Measurements from ENCODE around the gene TOMM7.

TOMM7 gene

DNA sequence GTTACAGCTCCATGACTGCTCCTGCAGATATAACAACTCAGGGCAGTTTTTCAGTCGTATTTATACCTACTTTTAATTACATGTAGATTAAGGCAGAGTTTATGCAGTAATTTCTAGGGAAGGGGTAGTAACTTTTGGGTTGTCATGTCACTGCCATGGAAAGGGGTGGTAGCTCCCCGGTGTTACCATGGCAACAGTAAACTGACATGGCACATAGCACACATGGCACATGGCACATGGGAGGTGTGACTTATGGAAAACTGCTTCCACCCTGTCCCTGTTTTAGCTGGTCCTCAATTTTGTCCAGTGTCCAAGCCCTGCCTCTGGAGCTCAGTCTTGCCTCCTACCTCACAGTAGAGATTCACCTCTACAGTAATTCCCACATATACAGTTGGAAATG is 3.9 kb upstream of the TOMM7 start:
- H3K9ac ChIP-seq, result no peak overlapping the region
- TF ChIP-seq Cebpa-rat (IDR thresholded peaks at IDR 0.05), result no peak
- no peaks in the 10 kb centered on the region for H3K36me3 ChIP-seq
- peaks cover 13% of the 10 kb centered on the region for H3K4me1 ChIP-seq
- no peaks in the 10 kb centered on the region for H3K27me3 ChIP-seq
- H3K4me3 ChIP-seq, result no peak overlapping the region
- no peaks in the 10 kb centered on the region for H3K9me3 ChIP-seq
- H4K20me1 ChIP-seq, result no peaks in the 10 kb centered on the region
- H3K4me2 ChIP-seq, result no peak overlapping the region
- H3K27ac ChIP-seq, result no peak overlapping the region

DNA sequence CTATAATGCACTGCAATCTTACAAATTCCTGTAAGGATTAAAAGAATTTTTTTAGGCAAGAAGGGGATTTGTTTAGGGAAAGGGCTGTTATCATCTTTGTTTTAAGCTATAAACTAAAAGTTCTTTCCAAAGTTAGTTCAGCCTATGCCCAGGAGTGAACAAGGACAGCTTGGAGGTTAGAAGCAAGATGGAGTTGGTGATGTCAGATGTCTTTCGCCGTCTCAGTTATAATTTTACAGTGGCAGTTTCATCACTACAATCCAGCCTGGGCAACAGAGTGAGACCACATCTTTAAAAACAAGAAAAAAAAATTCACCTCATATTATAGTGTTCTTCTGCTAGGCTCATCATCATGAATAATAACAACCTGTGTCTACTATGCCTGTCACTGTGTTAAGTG is 2.1 kb upstream of the TOMM7 start:
- TF ChIP-seq Cebpa-rat (IDR thresholded peaks at IDR 0.05), result no peak
- H3K4me2 ChIP-seq, result no peak overlapping the region

DNA sequence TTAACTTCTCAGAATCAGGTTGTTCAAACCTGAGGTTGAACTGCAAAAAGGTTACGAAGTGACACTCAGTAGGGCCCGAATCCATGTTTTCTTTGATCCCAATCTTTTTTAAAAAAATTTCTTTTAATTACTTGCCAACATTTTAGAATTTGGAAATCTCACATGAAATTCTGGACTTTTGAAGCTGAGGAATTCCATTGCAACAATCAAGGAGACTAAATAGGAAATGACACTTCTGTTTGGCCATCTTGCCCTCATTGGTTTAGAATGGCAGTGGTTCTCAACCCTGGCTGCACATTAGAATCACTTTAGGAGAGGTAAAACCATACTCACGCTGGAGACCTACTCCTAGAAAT is 471 bp upstream of the TOMM7 start:
- peak overlapping the region; percentile 79 for H3K4me2 ChIP-seq
- H3K36me3 ChIP-seq, result peaks cover 1% of the 10 kb centered on the region; the same call in 1 of the 2 replicates
- H3K4me3 ChIP-seq, result peak overlapping the region; percentile 86
- no peaks in the 10 kb centered on the region for H3K27me3 ChIP-seq
- peak overlapping the region; percentile 66 for H3K27ac ChIP-seq
- peaks cover 24% of the 10 kb centered on the region for H3K4me1 ChIP-seq
- H3K9ac ChIP-seq, result peak overlapping the region; percentile 79
- no peak for TF ChIP-seq Cebpa-rat (IDR thresholded peaks at IDR 0.05)
- H4K20me1 ChIP-seq, result no peaks in the 10 kb centered on the region
- H3K9me3 ChIP-seq, result no peaks in the 10 kb centered on the region

More for the DNA sequence above, 2.1 kb upstream of the TOMM7 start:
- no peak overlapping the region for H3K9ac ChIP-seq
- no peak overlapping the region for H3K4me3 ChIP-seq
- no peaks in the 10 kb centered on the region for H3K27me3 ChIP-seq
- no peaks in the 10 kb centered on the region for H3K36me3 ChIP-seq
- H3K27ac ChIP-seq, result no peak overlapping the region
- H4K20me1 ChIP-seq, result no peaks in the 10 kb centered on the region
- H3K4me1 ChIP-seq, result peaks cover 24% of the 10 kb centered on the region
- no peaks in the 10 kb centered on the region for H3K9me3 ChIP-seq

- H3K27me3 ChIP-seq, result no peaks in the 10 kb centered on the region
- H3K4me3 ChIP-seq, result peak overlapping the region; percentile 86
- peaks cover 14% of the 10 kb centered on the region for H3K36me3 ChIP-seq
- H4K20me1 ChIP-seq, result no peaks in the 10 kb centered on the region
- no peak for TF ChIP-seq Cebpa-rat (IDR thresholded peaks at IDR 0.05)
- H3K4me1 ChIP-seq, result peaks cover 24% of the 10 kb centered on the region
- H3K4me2 ChIP-seq, result peak overlapping the region; percentile 87
- H3K9me3 ChIP-seq, result no peaks in the 10 kb centered on the region
- peak overlapping the region; percentile 70 for H3K27ac ChIP-seq
- H3K9ac ChIP-seq, result peak overlapping the region; percentile 79
These were observed 755 bp downstream of the TOMM7 start for GRCh38 chr7:22821702-22822485.

- Histone ChIP-seq H3K36me3 (peaks cover 38% of the 10 kb centered on the region), H3K4me1 (peaks cover 24% of the 10 kb centered on the region), H3K4me2 (no peak overlapping the region), H3K27ac (no peak overlapping the region), H3K27me3 (no peaks in the 10 kb centered on the region), H3K9ac (no peak overlapping the region), H3K9me3 (no peaks in the 10 kb centered on the region), H3K4me3 (no peak overlapping the region), H4K20me1 (no peaks in the 10 kb centered on the region)
- TF ChIP-seq Cebpa-rat (IDR thresholded peaks at IDR 0.05), result no peak
These were observed 3.2 kb downstream of the TOMM7 start for GRCh38 chr7:22819476-22819875.

DNA sequence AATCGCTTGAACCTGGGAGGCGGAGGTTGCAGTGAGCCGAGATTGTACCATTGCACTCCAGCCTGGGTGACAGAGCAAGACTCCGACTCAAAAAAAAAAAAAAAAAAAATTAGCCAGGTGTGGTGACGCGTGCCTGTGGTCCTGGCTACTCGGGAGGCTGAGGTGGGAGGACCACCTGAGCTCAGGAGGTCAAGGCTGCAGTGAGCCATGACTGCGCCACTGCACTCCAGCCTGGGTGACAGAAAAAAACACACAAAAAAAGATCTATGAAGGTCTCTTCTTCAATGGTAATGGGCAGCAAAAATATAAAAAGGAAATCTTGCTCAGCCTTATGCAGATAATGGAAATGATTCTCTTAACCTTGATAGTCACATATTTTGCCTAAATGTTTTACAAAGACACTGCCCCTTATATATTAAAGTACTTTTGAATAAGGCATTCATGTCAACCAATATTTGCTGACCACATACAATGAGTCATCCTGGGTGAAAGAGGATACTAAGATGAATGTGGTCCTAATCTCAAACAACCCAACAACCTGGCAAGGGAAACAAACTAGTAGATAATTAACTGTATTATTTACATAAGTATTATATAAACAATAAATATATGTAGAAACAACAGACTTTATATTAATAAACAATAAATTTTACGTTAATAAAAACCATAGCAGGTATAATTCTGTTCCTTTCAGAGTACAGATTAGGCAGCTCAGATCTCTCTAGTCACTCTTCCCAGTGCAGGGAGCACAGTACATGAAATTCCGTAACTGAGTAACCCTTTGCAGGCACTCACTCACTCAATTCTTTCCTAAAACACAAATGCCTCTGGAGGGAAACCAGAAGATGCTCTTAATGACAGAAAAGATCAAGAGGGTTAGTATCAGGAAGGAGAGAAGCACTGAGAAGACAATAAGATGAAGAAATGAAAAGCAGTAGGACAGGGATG is 8.1 kb downstream of the TOMM7 start:
- H3K4me3 ChIP-seq, result no peak overlapping the region
- no peak overlapping the region for H3K4me2 ChIP-seq
- peaks cover 78% of the 10 kb centered on the region for H3K36me3 ChIP-seq
- no peaks in the 10 kb centered on the region for H3K9me3 ChIP-seq
- no peak for TF ChIP-seq Cebpa-rat (IDR thresholded peaks at IDR 0.05)
- H4K20me1 ChIP-seq, result no peaks in the 10 kb centered on the region
- no peak overlapping the region for H3K27ac ChIP-seq
- no peaks in the 10 kb centered on the region for H3K4me1 ChIP-seq
- no peaks in the 10 kb centered on the region for H3K27me3 ChIP-seq
- H3K9ac ChIP-seq, result no peak overlapping the region

GRCh38 chr7:22812353-22812752 is 10.3 kb downstream of the TOMM7 start:
- no peak overlapping the region for H3K4me3 ChIP-seq
- TF ChIP-seq Cebpa-rat (IDR thresholded peaks at IDR 0.05), result no peak
- peaks cover 68% of the 10 kb centered on the region for H3K36me3 ChIP-seq
- H3K27me3 ChIP-seq, result no peaks in the 10 kb centered on the region
- H3K4me2 ChIP-seq, result no peak overlapping the region
- H4K20me1 ChIP-seq, result no peaks in the 10 kb centered on the region
- H3K27ac ChIP-seq, result no peak overlapping the region
- H3K4me1 ChIP-seq, result no peaks in the 10 kb centered on the region
- H3K9me3 ChIP-seq, result no peaks in the 10 kb centered on the region
- no peak overlapping the region for H3K9ac ChIP-seq

DNA sequence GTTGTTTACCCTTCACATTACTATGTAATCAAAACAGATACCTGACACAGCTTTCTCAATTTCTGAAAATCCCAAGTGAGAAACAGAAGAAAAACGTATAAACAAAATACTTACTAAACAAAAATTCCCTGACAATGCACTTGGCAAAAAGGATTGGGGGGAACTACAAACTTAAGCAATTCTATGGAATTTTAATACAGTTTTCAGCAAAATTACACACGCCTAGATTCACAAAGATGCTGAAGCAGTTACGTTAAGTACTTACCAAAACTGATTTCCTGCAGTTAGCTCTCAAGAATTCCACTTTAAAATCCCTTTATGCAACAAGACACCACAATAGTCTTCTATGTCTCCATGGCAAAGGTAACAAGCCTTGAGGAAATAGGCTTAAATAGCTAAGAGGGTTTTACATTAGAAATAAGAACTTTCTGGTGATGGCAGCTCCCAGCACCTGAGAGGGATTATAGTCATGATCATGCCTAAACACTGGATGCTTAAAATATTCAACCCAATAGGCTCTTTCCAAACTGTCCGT is 10.8 kb downstream of the TOMM7 start:
- Histone ChIP-seq H3K9me3 (no peaks in the 10 kb centered on the region), H3K4me2 (no peak overlapping the region), H3K27ac (no peak overlapping the region), H3K4me1 (no peaks in the 10 kb centered on the region), H3K36me3 (peaks cover 63% of the 10 kb centered on the region), H3K9ac (no peak overlapping the region), H3K4me3 (no peak overlapping the region), H3K27me3 (no peaks in the 10 kb centered on the region), H4K20me1 (no peaks in the 10 kb centered on the region)
- TF ChIP-seq Cebpa-rat (IDR thresholded peaks at IDR 0.05), result no peak

- no peak overlapping the region for H3K4me3 ChIP-seq
- no peak for TF ChIP-seq Cebpa-rat (IDR thresholded peaks at IDR 0.05)
- no peaks in the 10 kb centered on the region for H4K20me1 ChIP-seq
- no peaks in the 10 kb centered on the region for H3K27me3 ChIP-seq
- no peaks in the 10 kb centered on the region for H3K9me3 ChIP-seq
- peaks cover 53% of the 10 kb centered on the region for H3K36me3 ChIP-seq
- no peak overlapping the region for H3K27ac ChIP-seq
- H3K9ac ChIP-seq, result no peak overlapping the region
- no peak overlapping the region for H3K4me2 ChIP-seq
- no peaks in the 10 kb centered on the region for H3K4me1 ChIP-seq
These were observed 11.8 kb downstream of the TOMM7 start for GRCh38 chr7:22810843-22811242.
